GM23338 (cell line): ENCODE data around the gene CMSS1. TPM values are rescaled to one million over a fixed set of nuclear protein-coding genes. Genes with fewer than 3 reads are reported as not detected.

Experiments
- ATAC-seq: fragments of 200-7000 bp; cut with Tn5 transposase; 3 replicates; pipeline ENCODE4 v1.9.1; 2020
- DNase-seq: peaks from one replicate; pipeline ENCODE4 v3.0.0-alpha.2; 2015; ENCODE audit warnings: low spot score
- H2AFZ ChIP-seq: fragments of 200-600 bp; sonication (generic); 2 replicates; pipeline ENCODE4 v1.8.0; 2016; ENCODE audit warnings: antibody characterized with exemption, mild to moderate bottlenecking, moderate library complexity
- H3F3A ChIP-seq: fragments of 200-600 bp; sonication (generic); replicated peaks from 2 replicates; pipeline ENCODE4 v1.8.0; 2017; ENCODE audit warnings: antibody characterized with exemption, mixed run types, low read depth
- H3K27ac ChIP-seq: fragments of 200-600 bp; sonication (generic); 2 replicates; pipeline ENCODE4 v1.6.1; 2016; ENCODE audit warnings: low read depth
- H3K27me3 ChIP-seq: fragments of 200-600 bp; sonication (generic); 2 replicates; pipeline ENCODE4 v1.8.0; 2016; ENCODE audit warnings: mild to moderate bottlenecking, mixed run types, moderate library complexity; ENCODE audit not compliant: insufficient read depth
- H3K36me3 ChIP-seq: fragments of 200-600 bp; sonication (generic); 2 replicates; pipeline ENCODE4 v1.8.0; 2016; ENCODE audit warnings: mild to moderate bottlenecking; ENCODE audit not compliant: insufficient read depth
- H3K4me1 ChIP-seq: fragments of 200-600 bp; sonication (generic); 2 replicates; pipeline ENCODE4 v1.8.0; 2016; ENCODE audit warnings: mild to moderate bottlenecking, moderate library complexity; ENCODE audit not compliant: insufficient read depth
- H3K4me2 ChIP-seq: fragments of 200-600 bp; sonication (generic); 2 replicates; pipeline ENCODE4 v1.7.1; 2017; ENCODE audit warnings: mixed run types
- H3K4me3 ChIP-seq: fragments of 200-600 bp; sonication (generic); 2 replicates; pipeline ENCODE4 v1.6.1; 2016; ENCODE audit warnings: mixed run types
- H3K79me2 ChIP-seq: fragments of 200-600 bp; sonication (generic); replicated peaks from 2 replicates; pipeline ENCODE4 v1.8.0; 2017; ENCODE audit warnings: mild to moderate bottlenecking; ENCODE audit not compliant: insufficient read depth
- H3K9me2 ChIP-seq: fragments of 200-600 bp; sonication (generic); 2 replicates; pipeline ENCODE4 v1.8.0; 2017; ENCODE audit not compliant: insufficient read depth
- H4K20me1 ChIP-seq: fragments of 200-600 bp; sonication (generic); replicated peaks from 2 replicates; pipeline ENCODE4 v1.8.0; 2017; ENCODE audit warnings: mild to moderate bottlenecking; ENCODE audit not compliant: insufficient read depth
- H3K27ac Mint-ChIP-seq: 2 replicates; pipeline ENCODE4 v1.8.0; 2020; ENCODE audit warnings: inconsistent platforms, mild to moderate bottlenecking, moderate library complexity, mixed read lengths
- H3K27me3 Mint-ChIP-seq: 3 replicates; pipeline ENCODE4 v1.8.0; 2022; ENCODE audit warnings: low read depth, mild to moderate bottlenecking, moderate library complexity, mixed read lengths, inconsistent platforms; ENCODE audit not compliant: insufficient read depth, poor library complexity
- H3K36me3 Mint-ChIP-seq: 3 replicates; pipeline ENCODE4 v1.8.0; 2021; ENCODE audit warnings: low read depth, mild to moderate bottlenecking, inconsistent platforms, moderate library complexity, mixed read lengths
- H3K4me1 Mint-ChIP-seq: 3 replicates; pipeline ENCODE4 v1.8.0; 2020; ENCODE audit warnings: mild to moderate bottlenecking, inconsistent platforms, mixed read lengths
- H3K4me3 Mint-ChIP-seq: 3 replicates; pipeline ENCODE4 v1.8.0; 2021; ENCODE audit warnings: moderate library complexity, mild to moderate bottlenecking, inconsistent platforms, mixed read lengths
- H3K9me3 Mint-ChIP-seq: 3 replicates; pipeline ENCODE4 v1.8.0; 2020; ENCODE audit warnings: moderate library complexity, mild to moderate bottlenecking, inconsistent platforms, mixed read lengths
- CREB1 ChIP-seq: fragments of 250-450 bp; sonication (Bioruptor Pico); IDR thresholded peaks from 2 replicates; pipeline ENCODE4 v1.5.0; 2020; ENCODE audit warnings: low read depth, mild to moderate bottlenecking, moderate library complexity
- NANOG ChIP-seq: IDR thresholded peaks from 2 replicates; pipeline ENCODE4 v1.6.1; 2016; ENCODE audit warnings: antibody characterized with exemption, borderline replicate concordance
- POLR2AphosphoS5 ChIP-seq: IDR thresholded peaks from 2 replicates; pipeline ENCODE4 v1.6.1; 2016; ENCODE audit warnings: antibody characterized with exemption, low read depth
- STAT1 ChIP-seq: IDR thresholded peaks from one replicate; pipeline ENCODE4 v1.6.1; 2016; ENCODE audit warnings: antibody characterized with exemption; ENCODE audit not compliant: unreplicated experiment
- ZNF114 ChIP-seq: fragments of 250-450 bp; sonication (Bioruptor Pico); IDR thresholded peaks from 2 replicates; pipeline ENCODE4 v1.5.0; 2020; ENCODE audit warnings: mild to moderate bottlenecking, moderate library complexity
- ZNF331 ChIP-seq: fragments of 250-450 bp; sonication (Bioruptor Pico); IDR thresholded peaks from 2 replicates; pipeline ENCODE4 v1.5.0; 2020; ENCODE audit warnings: low read depth, mild to moderate bottlenecking, moderate library complexity
- polyA plus RNA-seq: library from polyadenylated mRNA; unstranded; fragments of >200 nt; fragmentation: Nextera tagmentation; extraction: Ambion mirVana; gene quantifications from 2 replicates; pipeline ENCODE4 v1.2.1, GENCODE V29; 2016
- total RNA-seq: library from RNA; depleted of rRNA; stranded (reverse); fragments of >200 nt; shearing (Covaris generic); gene quantifications from 2 replicates; pipeline ENCODE4 v1.2.3, GENCODE V29; 2014
- TF ChIP-seq, protein P1 (sequence below), 2 experiments: fragments of 200-600 bp in 1 of 2; sonication (generic) in 1 of 2; conservative IDR thresholded peaks; 2 replicates each; pipeline versions ENCODE4 v1.5.1 to v1.6.1; 2016 to 2017; ENCODE audit warnings: antibody characterized with exemption in 2 of 2, low read depth in 2 of 2, mild to moderate bottlenecking in 2 of 2, moderate library complexity in 1 of 2
- TF ChIP-seq, protein P2 (sequence below): IDR thresholded peaks from 2 replicates; pipeline ENCODE4 v1.6.1; 2016; ENCODE audit warnings: antibody characterized with exemption
- TF ChIP-seq, protein P3 (sequence below): IDR thresholded peaks from one replicate; pipeline ENCODE4 v1.6.1; 2018; ENCODE audit warnings: antibody characterized with exemption; ENCODE audit not compliant: unreplicated experiment

The CMSS1 gene
- total and polyA plus RNA-seq, 2 experiments from 2014 or later = 39.4 to 187 TPM

DNA sequence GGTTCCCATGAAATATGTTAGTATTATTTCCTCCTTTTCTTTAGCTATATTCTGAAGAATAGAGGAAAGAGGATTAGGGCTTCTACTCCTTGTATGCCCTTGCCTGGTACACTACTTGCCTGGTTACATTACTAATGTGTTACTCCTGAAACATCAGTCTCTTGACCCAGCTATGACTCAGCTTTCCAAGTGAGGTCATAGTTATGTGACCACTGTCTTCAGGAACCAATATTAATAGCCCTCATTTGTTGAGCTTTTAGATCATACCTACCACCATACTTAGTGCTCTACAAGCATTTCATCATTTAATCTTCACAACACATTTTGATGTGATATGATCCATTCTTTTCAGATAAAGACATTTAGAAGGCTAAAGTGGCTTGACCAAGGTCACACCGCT, 60.3 kb downstream of the CMSS1 start:
- H3K4me1 ChIP-seq = peaks cover 27% of the 10 kb centered on the region
- H3K27ac Mint-ChIP-seq = no peak overlapping the region
- ATAC-seq = no peak
- H4K20me1 ChIP-seq = peaks cover 42% of the 10 kb centered on the region
- H3K27me3 ChIP-seq = peaks cover 69% of the 10 kb centered on the region
- no peaks in the 10 kb centered on the region for H3K9me3 Mint-ChIP-seq
- no peaks in the 10 kb centered on the region for H3K36me3 Mint-ChIP-seq
- no peak overlapping the region for H3K4me3 ChIP-seq
- no peaks in the 10 kb centered on the region for H3K36me3 ChIP-seq
- H3K79me2 ChIP-seq = peaks cover 9% of the 10 kb centered on the region; the same call in 1 of the 2 replicates
- peaks cover 17% of the 10 kb centered on the region for H3K4me1 Mint-ChIP-seq
- H3K27ac ChIP-seq = no peak overlapping the region
- no peak for TF ChIP-seq ZNF331 (CRISPR knock-in tag)
- TF ChIP-seq, protein P1, sequence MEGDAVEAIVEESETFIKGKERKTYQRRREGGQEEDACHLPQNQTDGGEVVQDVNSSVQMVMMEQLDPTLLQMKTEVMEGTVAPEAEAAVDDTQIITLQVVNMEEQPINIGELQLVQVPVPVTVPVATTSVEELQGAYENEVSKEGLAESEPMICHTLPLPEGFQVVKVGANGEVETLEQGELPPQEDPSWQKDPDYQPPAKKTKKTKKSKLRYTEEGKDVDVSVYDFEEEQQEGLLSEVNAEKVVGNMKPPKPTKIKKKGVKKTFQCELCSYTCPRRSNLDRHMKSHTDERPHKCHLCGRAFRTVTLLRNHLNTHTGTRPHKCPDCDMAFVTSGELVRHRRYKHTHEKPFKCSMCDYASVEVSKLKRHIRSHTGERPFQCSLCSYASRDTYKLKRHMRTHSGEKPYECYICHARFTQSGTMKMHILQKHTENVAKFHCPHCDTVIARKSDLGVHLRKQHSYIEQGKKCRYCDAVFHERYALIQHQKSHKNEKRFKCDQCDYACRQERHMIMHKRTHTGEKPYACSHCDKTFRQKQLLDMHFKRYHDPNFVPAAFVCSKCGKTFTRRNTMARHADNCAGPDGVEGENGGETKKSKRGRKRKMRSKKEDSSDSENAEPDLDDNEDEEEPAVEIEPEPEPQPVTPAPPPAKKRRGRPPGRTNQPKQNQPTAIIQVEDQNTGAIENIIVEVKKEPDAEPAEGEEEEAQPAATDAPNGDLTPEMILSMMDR (conservative IDR thresholded peaks at IDR 0.05; ENCODE audit: low read depth in 2 of 2) = no peak
- TF ChIP-seq POLR2AphosphoS5 = no peak
- H3K4me2 ChIP-seq = no peak overlapping the region
- no peak overlapping the region for H3K4me3 Mint-ChIP-seq
- peaks cover 47% of the 10 kb centered on the region for H3K27me3 Mint-ChIP-seq
- peaks cover 13% of the 10 kb centered on the region for H3F3A ChIP-seq
- H2AFZ ChIP-seq = no peak overlapping the region
- no peak for DNase-seq
- H3K9me2 ChIP-seq = no peaks in the 10 kb centered on the region

DNA sequence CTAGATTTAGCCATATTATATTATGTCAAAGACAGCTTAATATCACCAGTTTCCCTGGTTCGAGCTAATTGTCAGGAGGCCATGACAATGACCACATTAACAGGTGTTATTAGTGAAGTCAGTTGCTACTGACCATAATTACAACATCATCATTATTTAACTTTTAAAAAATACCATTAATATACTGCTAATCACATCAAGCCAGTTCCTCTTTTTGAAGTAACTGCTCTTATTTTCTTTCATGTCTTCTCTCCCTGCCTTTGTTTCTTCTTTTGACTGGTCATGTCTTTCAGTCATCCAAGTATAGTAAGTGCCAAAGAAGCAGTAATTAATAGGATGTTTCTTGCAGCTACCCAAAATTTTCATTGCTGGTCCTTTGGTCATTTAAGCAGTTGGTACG, 61.6 kb downstream of the CMSS1 start:
- Histone ChIP-seq H3K79me2 (peaks cover 9% of the 10 kb centered on the region; the same call in 1 of the 2 replicates), H4K20me1 (peaks cover 32% of the 10 kb centered on the region), H3K36me3 (no peaks in the 10 kb centered on the region), H2AFZ (no peak overlapping the region), H3F3A (peaks cover 13% of the 10 kb centered on the region), H3K27me3 (peaks cover 56% of the 10 kb centered on the region), H3K4me3 (no peak overlapping the region), H3K4me2 (no peak overlapping the region), H3K4me1 (peaks cover 33% of the 10 kb centered on the region), H3K27ac (no peak overlapping the region), H3K9me2 (no peaks in the 10 kb centered on the region)
- H3K4me1 Mint-ChIP-seq = peaks cover 20% of the 10 kb centered on the region
- no peak overlapping the region for H3K27ac Mint-ChIP-seq
- H3K27me3 Mint-ChIP-seq = peaks cover 36% of the 10 kb centered on the region
- no peak for DNase-seq
- H3K4me3 Mint-ChIP-seq = no peak overlapping the region
- no peaks in the 10 kb centered on the region for H3K36me3 Mint-ChIP-seq
- no peaks in the 10 kb centered on the region for H3K9me3 Mint-ChIP-seq
- ATAC-seq = no peak
- TF ChIP-seq, protein P2, sequence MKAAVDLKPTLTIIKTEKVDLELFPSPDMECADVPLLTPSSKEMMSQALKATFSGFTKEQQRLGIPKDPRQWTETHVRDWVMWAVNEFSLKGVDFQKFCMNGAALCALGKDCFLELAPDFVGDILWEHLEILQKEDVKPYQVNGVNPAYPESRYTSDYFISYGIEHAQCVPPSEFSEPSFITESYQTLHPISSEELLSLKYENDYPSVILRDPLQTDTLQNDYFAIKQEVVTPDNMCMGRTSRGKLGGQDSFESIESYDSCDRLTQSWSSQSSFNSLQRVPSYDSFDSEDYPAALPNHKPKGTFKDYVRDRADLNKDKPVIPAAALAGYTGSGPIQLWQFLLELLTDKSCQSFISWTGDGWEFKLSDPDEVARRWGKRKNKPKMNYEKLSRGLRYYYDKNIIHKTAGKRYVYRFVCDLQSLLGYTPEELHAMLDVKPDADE = no peak
- TF ChIP-seq ZNF114 (CRISPR knock-in tag) (no peak), STAT1 (no peak), POLR2AphosphoS5 (no peak), ZNF331 (CRISPR knock-in tag) (no peak), NANOG (no peak), CREB1 (CRISPR knock-in tag) (no peak)
- TF ChIP-seq, protein P1 (conservative IDR thresholded peaks at IDR 0.05; ENCODE audit: low read depth in 2 of 2) = no peak
- TF ChIP-seq, protein P3, sequence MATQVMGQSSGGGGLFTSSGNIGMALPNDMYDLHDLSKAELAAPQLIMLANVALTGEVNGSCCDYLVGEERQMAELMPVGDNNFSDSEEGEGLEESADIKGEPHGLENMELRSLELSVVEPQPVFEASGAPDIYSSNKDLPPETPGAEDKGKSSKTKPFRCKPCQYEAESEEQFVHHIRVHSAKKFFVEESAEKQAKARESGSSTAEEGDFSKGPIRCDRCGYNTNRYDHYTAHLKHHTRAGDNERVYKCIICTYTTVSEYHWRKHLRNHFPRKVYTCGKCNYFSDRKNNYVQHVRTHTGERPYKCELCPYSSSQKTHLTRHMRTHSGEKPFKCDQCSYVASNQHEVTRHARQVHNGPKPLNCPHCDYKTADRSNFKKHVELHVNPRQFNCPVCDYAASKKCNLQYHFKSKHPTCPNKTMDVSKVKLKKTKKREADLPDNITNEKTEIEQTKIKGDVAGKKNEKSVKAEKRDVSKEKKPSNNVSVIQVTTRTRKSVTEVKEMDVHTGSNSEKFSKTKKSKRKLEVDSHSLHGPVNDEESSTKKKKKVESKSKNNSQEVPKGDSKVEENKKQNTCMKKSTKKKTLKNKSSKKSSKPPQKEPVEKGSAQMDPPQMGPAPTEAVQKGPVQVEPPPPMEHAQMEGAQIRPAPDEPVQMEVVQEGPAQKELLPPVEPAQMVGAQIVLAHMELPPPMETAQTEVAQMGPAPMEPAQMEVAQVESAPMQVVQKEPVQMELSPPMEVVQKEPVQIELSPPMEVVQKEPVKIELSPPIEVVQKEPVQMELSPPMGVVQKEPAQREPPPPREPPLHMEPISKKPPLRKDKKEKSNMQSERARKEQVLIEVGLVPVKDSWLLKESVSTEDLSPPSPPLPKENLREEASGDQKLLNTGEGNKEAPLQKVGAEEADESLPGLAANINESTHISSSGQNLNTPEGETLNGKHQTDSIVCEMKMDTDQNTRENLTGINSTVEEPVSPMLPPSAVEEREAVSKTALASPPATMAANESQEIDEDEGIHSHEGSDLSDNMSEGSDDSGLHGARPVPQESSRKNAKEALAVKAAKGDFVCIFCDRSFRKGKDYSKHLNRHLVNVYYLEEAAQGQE = no peak
